AG04450 (cell line): ENCODE measurements around the gene PEX12. TPM values are rescaled to one million over a fixed set of nuclear protein-coding genes. Genes with fewer than 3 reads are reported as not detected.
"Not testable (repeated sequence)": the region's sequence is repeated elsewhere in the genome, so short reads cannot be mapped to it uniquely, and the experiment has no call there.

Experiments
- CTCF ChIA-PET: fragments of 300-600, 350-600 bp; formaldehyde crosslinking; extraction: SDS; loops from one replicate; lab custom pipeline; 2022; ENCODE audit warnings: antibody characterized with exemption, inconsistent platforms; lab: Charles Lee
- POLR2A ChIA-PET: fragments of 350-600 bp; formaldehyde crosslinking; extraction: SDS; loops from one replicate; lab custom pipeline; 2021; ENCODE audit warnings: antibody characterized with exemption, inconsistent platforms; lab: Yijun Ruan, JAX
- DNase-seq: peaks from one replicate; pipeline ENCODE4 v3.0.0-alpha.2; 2011; ENCODE audit warnings: low read depth, low spot score
- H3K27ac ChIP-seq: one replicate; pipeline ENCODE4 v1.5.1; 2012; ENCODE audit warnings: low read depth, low read length, control low read depth
- H3K27me3 ChIP-seq: one replicate; pipeline ENCODE4 v1.6.0; 2012; ENCODE audit warnings: low read length; ENCODE audit not compliant: control insufficient read depth, insufficient read depth
- H3K4me3 ChIP-seq: 2 replicates; pipeline ENCODE4 v1.5.1; 2011; ENCODE audit warnings: mild to moderate bottlenecking, low read depth, low read length, control low read depth
- H3K9me3 ChIP-seq: 2 replicates; pipeline ENCODE4 v1.5.1; 2012; ENCODE audit warnings: low read length; ENCODE audit not compliant: control insufficient read depth, insufficient read depth
- polyA plus RNA-seq: library from polyadenylated mRNA; depleted of rRNA; stranded (reverse); fragments of >200 nt; gene quantifications from 2 replicates; pipeline ENCODE4 v1.2.3, GENCODE V29; 2011
- TF ChIP-seq, protein P1 (sequence below): IDR thresholded peaks from 2 replicates; pipeline ENCODE4 v1.5.1; 2011; ENCODE audit warnings: low read depth, low read length, control low read depth, inconsistent platforms

PEX12 gene
- polyA plus RNA-seq, 1 experiment = 10.2 TPM

DNA sequence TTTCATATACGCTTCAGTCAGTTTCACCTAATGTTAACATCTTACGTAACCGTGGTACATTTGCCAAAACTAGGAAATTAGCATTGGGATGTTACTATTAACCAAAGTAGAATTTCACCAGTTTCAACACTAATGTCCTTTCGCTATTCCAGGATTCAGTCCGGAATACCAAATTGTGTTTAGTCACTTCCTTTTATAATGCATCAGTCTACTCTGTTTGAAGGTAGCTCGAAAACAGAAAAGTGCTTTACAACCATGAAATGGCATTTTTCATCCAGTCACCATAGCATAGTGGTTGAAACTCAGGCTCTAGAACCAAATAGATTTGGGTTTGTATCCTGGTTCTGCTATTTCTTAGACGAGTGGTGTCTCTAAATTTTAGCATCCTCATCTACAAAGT lies 38.2 kb upstream of the PEX12 start:
- POLR2A ChIA-PET = no interaction called here
- H3K27me3 ChIP-seq = no peaks in the 10 kb centered on the region
- CTCF ChIA-PET = interaction anchor here (0.6 to 10.1 kb wide), 2 partner anchors 131 to 919 kb away, joined by 5 to 357 read pairs; no protein-coding TSS in a partner anchor
- no peak overlapping the region for H3K4me3 ChIP-seq
- no peaks in the 10 kb centered on the region for H3K9me3 ChIP-seq
- DNase-seq = no peak
- H3K27ac ChIP-seq = no peak overlapping the region
- TF ChIP-seq, protein P1, sequence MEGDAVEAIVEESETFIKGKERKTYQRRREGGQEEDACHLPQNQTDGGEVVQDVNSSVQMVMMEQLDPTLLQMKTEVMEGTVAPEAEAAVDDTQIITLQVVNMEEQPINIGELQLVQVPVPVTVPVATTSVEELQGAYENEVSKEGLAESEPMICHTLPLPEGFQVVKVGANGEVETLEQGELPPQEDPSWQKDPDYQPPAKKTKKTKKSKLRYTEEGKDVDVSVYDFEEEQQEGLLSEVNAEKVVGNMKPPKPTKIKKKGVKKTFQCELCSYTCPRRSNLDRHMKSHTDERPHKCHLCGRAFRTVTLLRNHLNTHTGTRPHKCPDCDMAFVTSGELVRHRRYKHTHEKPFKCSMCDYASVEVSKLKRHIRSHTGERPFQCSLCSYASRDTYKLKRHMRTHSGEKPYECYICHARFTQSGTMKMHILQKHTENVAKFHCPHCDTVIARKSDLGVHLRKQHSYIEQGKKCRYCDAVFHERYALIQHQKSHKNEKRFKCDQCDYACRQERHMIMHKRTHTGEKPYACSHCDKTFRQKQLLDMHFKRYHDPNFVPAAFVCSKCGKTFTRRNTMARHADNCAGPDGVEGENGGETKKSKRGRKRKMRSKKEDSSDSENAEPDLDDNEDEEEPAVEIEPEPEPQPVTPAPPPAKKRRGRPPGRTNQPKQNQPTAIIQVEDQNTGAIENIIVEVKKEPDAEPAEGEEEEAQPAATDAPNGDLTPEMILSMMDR = no peak

DNA sequence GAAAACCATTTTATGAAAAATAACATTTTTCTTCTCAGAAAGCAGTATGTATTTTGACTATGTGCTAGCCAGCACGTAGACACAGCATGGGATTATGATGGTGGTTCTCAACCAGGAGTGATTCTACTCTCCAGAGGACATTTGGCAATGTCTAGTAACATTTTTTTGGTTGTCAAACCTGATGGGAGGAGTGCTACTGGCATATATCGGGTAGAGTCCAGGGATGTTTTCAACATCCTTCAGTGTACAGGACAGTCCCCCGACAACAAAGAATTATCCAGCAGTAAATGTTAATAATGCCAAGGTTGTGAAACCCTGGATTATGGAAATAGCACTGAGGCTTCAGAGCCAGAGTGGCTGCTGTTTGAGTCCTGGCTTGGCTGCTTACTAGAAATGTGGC lies 36.4 kb upstream of the PEX12 start:
- DNase-seq = no peak
- ChIA-PET CTCF (interaction anchor here (0.6 to 10.1 kb wide), 6 partner anchors 12 to 951 kb away, joined by 3 to 357 read pairs (median 8); partner anchors contain the start of gene TAF15), POLR2A (no interaction called here)
- TF ChIP-seq, protein P1 = no peak
- Histone ChIP-seq H3K27ac (no peak overlapping the region), H3K4me3 (no peak overlapping the region), H3K9me3 (no peaks in the 10 kb centered on the region), H3K27me3 (no peaks in the 10 kb centered on the region)

DNA sequence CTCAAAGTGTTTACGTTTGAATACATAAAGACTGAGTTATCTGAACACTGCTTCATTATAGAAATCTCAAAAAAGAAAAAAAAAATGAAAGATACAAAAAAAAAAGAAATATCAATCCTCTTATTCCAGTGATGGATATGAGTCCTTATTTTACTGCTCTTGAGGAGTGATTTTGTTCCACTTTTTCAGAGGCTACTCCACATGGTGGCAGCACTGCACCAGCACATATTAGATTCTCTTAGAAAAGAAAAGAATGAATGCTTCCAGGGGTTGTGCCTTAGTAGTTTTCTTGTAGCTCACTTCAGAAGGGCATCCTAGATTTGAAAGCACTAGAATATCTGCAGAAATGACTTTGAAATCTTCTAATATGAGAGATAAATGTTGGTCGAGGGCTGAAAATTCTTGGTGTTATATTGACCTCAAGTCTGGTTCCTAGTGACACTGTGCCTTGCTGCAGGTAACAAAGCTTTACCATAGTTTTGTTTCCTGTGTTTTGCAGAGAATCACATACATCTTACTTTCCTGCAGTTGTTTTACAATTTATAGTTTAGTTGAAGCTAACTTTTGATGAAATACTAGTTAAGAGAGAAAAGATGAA lies 34.7 kb upstream of the PEX12 start:
- Histone ChIP-seq H3K27me3 (no peaks in the 10 kb centered on the region), H3K9me3 (no peaks in the 10 kb centered on the region), H3K4me3 (no peak overlapping the region), H3K27ac (no peak overlapping the region)
- CTCF ChIA-PET = interaction anchor here (0.7 to 10.1 kb wide), 42 partner anchors 10 to 955 kb away, joined by 3 to 357 read pairs (median 6); partner anchors contain the start of genes AP2B1, GAS2L2, RASL10B and TAF15
- POLR2A ChIA-PET = interaction anchor here (1.0 kb wide), 1 partner anchor 135 kb away, joined by 3 read pairs; no protein-coding TSS in a partner anchor
- no peak for DNase-seq
- TF ChIP-seq, protein P1 = peak; percentile 71

DNA sequence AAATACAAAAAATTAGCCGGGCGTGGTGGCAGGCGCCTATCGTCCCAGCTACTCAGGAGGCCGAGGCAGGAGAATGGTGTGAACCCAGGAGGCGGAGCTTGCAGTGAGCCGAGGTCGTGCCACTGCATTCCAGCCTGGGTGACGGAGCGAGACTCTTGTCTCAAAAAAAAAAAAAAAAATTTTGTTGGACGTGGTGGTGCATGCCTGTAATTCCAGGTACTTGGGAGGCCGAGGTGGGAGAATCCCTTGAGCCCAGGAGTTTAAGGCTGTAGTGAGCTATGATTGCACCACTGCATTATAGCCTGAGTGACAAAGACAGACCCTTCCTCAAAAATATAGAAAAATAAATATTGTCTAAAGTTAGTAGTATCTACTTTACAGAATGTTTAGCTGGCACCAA lies 32.4 kb upstream of the PEX12 start:
- H3K27ac ChIP-seq, H3K4me3 ChIP-seq, H3K27me3 ChIP-seq, POLR2A ChIA-PET, DNase-seq, H3K9me3 ChIP-seq: not testable (repeated sequence)
- CTCF ChIA-PET = interaction anchor here (0.7 to 10.1 kb wide), 8 partner anchors 8 to 194 kb away, joined by 3 to 357 read pairs (median 20); no protein-coding TSS in a partner anchor

DNA sequence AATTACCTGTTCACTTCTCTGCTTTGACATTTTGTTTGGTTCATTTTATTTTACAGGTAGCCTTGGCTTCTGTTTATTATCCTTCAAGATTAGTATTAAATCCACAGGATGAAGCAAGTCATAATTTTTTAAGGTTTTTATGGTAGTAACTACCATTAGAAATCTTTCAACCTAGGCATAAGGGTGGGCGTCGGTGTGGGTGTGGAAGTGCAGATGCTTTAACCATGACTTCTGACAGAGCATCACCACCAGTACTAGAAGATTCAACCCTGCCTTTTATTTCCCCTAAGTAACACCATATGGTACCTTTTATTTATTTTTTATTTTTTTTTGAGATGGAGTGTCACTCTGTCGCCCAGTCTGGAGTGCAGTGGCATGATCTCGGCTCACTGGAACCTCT lies 31.5 kb upstream of the PEX12 start:
- ChIA-PET CTCF (interaction anchor here (0.6 kb wide), 1 partner anchor 33 kb away, joined by 3 read pairs; no protein-coding TSS in a partner anchor), POLR2A (interaction anchor here (0.6 kb wide), 1 partner anchor 26 kb away, joined by 3 read pairs; no protein-coding TSS in a partner anchor)

More for the DNA sequence above, 31.5 kb upstream of the PEX12 start:
- TF ChIP-seq, protein P1 = no peak
- H3K4me3 ChIP-seq = no peak overlapping the region
- DNase-seq = no peak
- H3K27me3 ChIP-seq = no peaks in the 10 kb centered on the region
- no peak overlapping the region for H3K27ac ChIP-seq
- H3K9me3 ChIP-seq = no peaks in the 10 kb centered on the region
